Chondrocyte (in vitro differentiated cells): ENCODE data around the gene TBC1D10A. TPM values are rescaled to one million over a fixed set of nuclear protein-coding genes. Genes with fewer than 3 reads are reported as not detected.

Source experiments
- DNase-seq: peaks from one replicate; pipeline ENCODE4 v3.0.0; 2021; ENCODE audit warnings: mixed read lengths, low spot score
- H3K27ac Mint-ChIP-seq: one replicate; pipeline ENCODE4 v1.8.0; 2021; ENCODE audit warnings: mild to moderate bottlenecking, moderate library complexity, mixed read lengths; ENCODE audit not compliant: unreplicated experiment
- H3K27me3 Mint-ChIP-seq: 2 replicates; pipeline ENCODE4 v1.8.0; 2021; ENCODE audit warnings: low read depth, mixed read lengths
- H3K36me3 Mint-ChIP-seq: 2 replicates; pipeline ENCODE4 v1.8.0; 2021; ENCODE audit warnings: low read depth, mixed read lengths
- H3K4me1 Mint-ChIP-seq: 2 replicates; pipeline ENCODE4 v1.8.0; 2021; ENCODE audit warnings: low read depth, mild to moderate bottlenecking, mixed read lengths
- H3K4me3 Mint-ChIP-seq: one replicate; pipeline ENCODE4 v1.8.0; 2021; ENCODE audit warnings: mild to moderate bottlenecking, moderate library complexity, mixed read lengths; ENCODE audit not compliant: unreplicated experiment
- H3K9me3 Mint-ChIP-seq: 2 replicates; pipeline ENCODE4 v1.8.0; 2021; ENCODE audit warnings: low read depth, mixed read lengths
- CTCF ChIP-seq: fragments of 200-600 bp; sonication (generic); IDR thresholded peaks from 2 replicates; pipeline ENCODE4 v1.5.0; 2021; ENCODE audit warnings: antibody characterized with exemption, mild to moderate bottlenecking, moderate library complexity
- total RNA-seq: library from RNA; stranded (reverse); gene quantifications from 3 replicates; pipeline ENCODE4 v1.2.1, GENCODE V29; 2021

TBC1D10A gene
- total RNA-seq, 1 donor from 2014 or later = 26.9 TPM

- H3K4me1 Mint-ChIP-seq = peaks cover 85% of the 10 kb centered on the region
Measured at GRCh38 chr22:30244066-30244465, 82.7 kb downstream of the TBC1D10A start.

GRCh38 chr22:30243661-30244060 lies 83.1 kb downstream of the TBC1D10A start:
- no peak for DNase-seq
- Mint-ChIP-seq H3K27ac (peak overlapping the region; percentile 17), H3K4me1 (peaks cover 88% of the 10 kb centered on the region), H3K36me3 (no peaks in the 10 kb centered on the region), H3K27me3 (no peaks in the 10 kb centered on the region), H3K4me3 (peak overlapping the region; percentile 98), H3K9me3 (no peaks in the 10 kb centered on the region)
- TF ChIP-seq CTCF = no peak

More at GRCh38 chr22:30244066-30244465, 82.7 kb downstream of the TBC1D10A start:
- Mint-ChIP-seq H3K4me3 (peak overlapping the region; percentile 98), H3K36me3 (no peaks in the 10 kb centered on the region), H3K27me3 (no peaks in the 10 kb centered on the region), H3K9me3 (no peaks in the 10 kb centered on the region), H3K27ac (no peak overlapping the region)
- DNase-seq = no peak
- no peak for TF ChIP-seq CTCF

Other genes starting within 250 kb of the TBC1D10A start
- gene HORMAD2, start 246.5 kb downstream of the TBC1D10A start, total RNA-seq = not detected in 3 replicates
- gene LIF, start 80.2 kb downstream of the TBC1D10A start, total RNA-seq = 18.9 to 21.5 TPM (median 21.3 TPM) in 3 replicates
- gene OSM, start 60.1 kb downstream of the TBC1D10A start, total RNA-seq = not detected in 3 replicates
- 12.1 to 18.9 TPM (median 17.0 TPM) in 3 replicates for gene CASTOR1, start 37.4 kb downstream of the TBC1D10A start, total RNA-seq
- 110 to 127 TPM (median 115 TPM) in 3 replicates for gene SF3A1, start 30.0 kb upstream of the TBC1D10A start, total RNA-seq
- 2.1 to 3.1 TPM (median 2.3 TPM) in 3 replicates for gene CCDC157, start 30.1 kb upstream of the TBC1D10A start, total RNA-seq
- gene RNF215, start 60.5 kb upstream of the TBC1D10A start, total RNA-seq = 35.2 to 36.2 TPM (median 36.0 TPM) in 3 replicates
- 15.5 to 39.5 TPM (median 15.6 TPM) in 3 replicates for gene SEC14L2, start 70.1 kb upstream of the TBC1D10A start, total RNA-seq
- 9.3 to 12.7 TPM (median 12.1 TPM) in 3 replicates for gene MTFP1, start 98.8 kb upstream of the TBC1D10A start, total RNA-seq
- not detected in 3 replicates for gene SEC14L3, start 145.1 kb upstream of the TBC1D10A start, total RNA-seq
- gene SEC14L4, start 178.8 kb upstream of the TBC1D10A start, total RNA-seq = not detected in 3 replicates
- 0.77 to 2.0 TPM (median 1.2 TPM) in 3 replicates for gene SEC14L6, start 219.8 kb upstream of the TBC1D10A start, total RNA-seq
- gene GAL3ST1, start 247.7 kb upstream of the TBC1D10A start, total RNA-seq = 0.82 to 3.9 TPM (median 2.8 TPM) in 3 replicates